Measurements from ENCODE around the gene SPCS1. TPM values are rescaled to one million over a fixed set of nuclear protein-coding genes. Genes with fewer than 3 reads are reported as not detected.

The SPCS1 gene
- total RNA-seq, 1 experiment from 2014 or later = 184 TPM

GRCh38 chr3:52679199-52679538 is 26.7 kb upstream of the SPCS1 start:
- no peak overlapping the region for H3K4me2 ChIP-seq (ENCODE audit: low read depth, low read length, poor library complexity, severe bottlenecking)
- no peak overlapping the region for H3K9ac ChIP-seq (ENCODE audit: low read length)
- peaks cover 34% of the 10 kb centered on the region; the same call in 1 of the 2 replicates for H3K36me3 ChIP-seq (ENCODE audit: insufficient read depth, low read length)
- no peak overlapping the region for H3K27ac ChIP-seq (ENCODE audit: low read length)
- H3K27me3 ChIP-seq (ENCODE audit: low read length) = no peaks in the 10 kb centered on the region
- no peak overlapping the region for H3K4me3 ChIP-seq (ENCODE audit: low read length)
- H3K9me3 ChIP-seq (ENCODE audit: low read length) = no peaks in the 10 kb centered on the region
- no peak for DNase-seq
- H2AFZ ChIP-seq (ENCODE audit: low read length) = no peak overlapping the region
- H3K4me1 ChIP-seq (ENCODE audit: low read length) = peaks cover 16% of the 10 kb centered on the region
- H3K79me2 ChIP-seq (ENCODE audit: low read length) = peaks cover 74% of the 10 kb centered on the region
- H4K20me1 ChIP-seq (ENCODE audit: insufficient read depth, low read depth, low read length) = no peaks in the 10 kb centered on the region
- no peaks in the 10 kb centered on the region for H3K9me2 ChIP-seq (replicated peaks; ENCODE audit: insufficient read depth, low read length)

DNA sequence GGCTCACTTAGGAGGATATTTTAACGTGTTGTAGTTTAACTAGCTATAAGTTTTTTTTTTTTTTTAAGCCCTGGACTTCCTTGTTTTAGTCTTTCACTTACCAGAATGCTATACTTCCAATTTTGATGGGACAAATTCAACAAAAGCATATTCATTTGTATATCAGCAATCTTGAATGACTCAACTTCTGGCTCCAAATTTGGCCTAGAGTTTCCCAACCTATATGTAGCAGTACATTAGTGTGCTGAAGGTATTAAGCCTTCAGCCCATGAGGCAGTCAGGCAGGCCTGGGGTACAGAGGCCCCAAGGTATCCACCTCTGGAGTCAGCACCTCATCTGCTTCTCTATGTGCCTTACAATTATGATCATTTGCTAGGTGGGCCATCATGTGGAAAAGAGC is 26.1 kb upstream of the SPCS1 start:
- no peak overlapping the region for H3K9ac ChIP-seq (ENCODE audit: low read length)
- H3K79me2 ChIP-seq (ENCODE audit: low read length) = peaks cover 79% of the 10 kb centered on the region
- no peaks in the 10 kb centered on the region for H3K27me3 ChIP-seq (ENCODE audit: low read length)
- no peaks in the 10 kb centered on the region for H4K20me1 ChIP-seq (ENCODE audit: insufficient read depth, low read depth, low read length)
- no peak overlapping the region for H2AFZ ChIP-seq (ENCODE audit: low read length)
- no peak overlapping the region for H3K27ac ChIP-seq (ENCODE audit: low read length)
- H3K4me2 ChIP-seq (ENCODE audit: low read depth, low read length, poor library complexity, severe bottlenecking) = no peak overlapping the region
- H3K4me3 ChIP-seq (ENCODE audit: low read length) = no peak overlapping the region
- no peaks in the 10 kb centered on the region for H3K9me2 ChIP-seq (replicated peaks; ENCODE audit: insufficient read depth, low read length)
- H3K36me3 ChIP-seq (ENCODE audit: insufficient read depth, low read length) = peaks cover 33% of the 10 kb centered on the region; the same call in 1 of the 2 replicates
- no peak for DNase-seq
- no peaks in the 10 kb centered on the region for H3K9me3 ChIP-seq (ENCODE audit: low read length)
- peaks cover 22% of the 10 kb centered on the region for H3K4me1 ChIP-seq (ENCODE audit: low read length)

DNA sequence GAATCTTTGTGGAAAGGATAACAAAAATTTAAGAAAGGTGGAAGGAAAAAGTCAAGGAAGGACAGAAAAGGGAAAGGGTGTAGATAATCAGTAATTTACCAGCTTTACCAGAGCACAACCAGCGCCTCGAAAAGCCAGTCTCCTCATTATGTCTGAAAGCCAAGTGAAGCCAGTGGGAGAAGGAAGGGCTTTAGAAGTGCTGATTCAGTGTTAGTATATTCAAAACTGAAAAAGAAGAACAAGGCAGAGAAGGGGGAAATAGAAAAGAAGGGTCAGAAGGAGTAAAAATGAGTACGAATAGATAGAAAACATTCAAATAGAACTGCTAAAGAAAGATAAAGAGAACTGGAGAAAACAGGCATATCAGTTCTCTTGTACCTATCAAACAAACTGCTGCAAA is 24.3 kb upstream of the SPCS1 start:
- no peaks in the 10 kb centered on the region for H3K9me3 ChIP-seq (ENCODE audit: low read length)
- peaks cover 84% of the 10 kb centered on the region for H3K79me2 ChIP-seq (ENCODE audit: low read length)
- H4K20me1 ChIP-seq (ENCODE audit: insufficient read depth, low read depth, low read length) = no peaks in the 10 kb centered on the region
- H3K9me2 ChIP-seq (replicated peaks; ENCODE audit: insufficient read depth, low read length) = no peaks in the 10 kb centered on the region
- H3K36me3 ChIP-seq (ENCODE audit: insufficient read depth, low read length) = peaks cover 31% of the 10 kb centered on the region
- no peak overlapping the region for H3K4me2 ChIP-seq (ENCODE audit: low read depth, low read length, poor library complexity, severe bottlenecking)
- no peak overlapping the region for H2AFZ ChIP-seq (ENCODE audit: low read length)
- DNase-seq = no peak
- H3K4me1 ChIP-seq (ENCODE audit: low read length) = peaks cover 23% of the 10 kb centered on the region
- no peak overlapping the region for H3K9ac ChIP-seq (ENCODE audit: low read length)
- no peak overlapping the region for H3K27ac ChIP-seq (ENCODE audit: low read length)
- H3K4me3 ChIP-seq (ENCODE audit: low read length) = no peak overlapping the region
- no peaks in the 10 kb centered on the region for H3K27me3 ChIP-seq (ENCODE audit: low read length)

GRCh38 chr3:52682016-52682415 is 23.9 kb upstream of the SPCS1 start:
- Histone ChIP-seq H3K4me3 (ENCODE audit: low read length) (no peak overlapping the region), H3K36me3 (ENCODE audit: insufficient read depth, low read length) (peaks cover 35% of the 10 kb centered on the region), H3K79me2 (ENCODE audit: low read length) (peaks cover 85% of the 10 kb centered on the region), H3K27ac (ENCODE audit: low read length) (no peak overlapping the region), H3K9ac (ENCODE audit: low read length) (no peak overlapping the region), H3K27me3 (ENCODE audit: low read length) (no peaks in the 10 kb centered on the region), H3K9me3 (ENCODE audit: low read length) (no peaks in the 10 kb centered on the region), H2AFZ (ENCODE audit: low read length) (no peak overlapping the region), H3K4me1 (ENCODE audit: low read length) (peaks cover 26% of the 10 kb centered on the region), H3K9me2 (replicated peaks; ENCODE audit: insufficient read depth, low read length) (no peaks in the 10 kb centered on the region), H4K20me1 (ENCODE audit: insufficient read depth, low read depth, low read length) (no peaks in the 10 kb centered on the region), H3K4me2 (ENCODE audit: low read depth, low read length, poor library complexity, severe bottlenecking) (no peak overlapping the region)
- no peak for DNase-seq

DNA sequence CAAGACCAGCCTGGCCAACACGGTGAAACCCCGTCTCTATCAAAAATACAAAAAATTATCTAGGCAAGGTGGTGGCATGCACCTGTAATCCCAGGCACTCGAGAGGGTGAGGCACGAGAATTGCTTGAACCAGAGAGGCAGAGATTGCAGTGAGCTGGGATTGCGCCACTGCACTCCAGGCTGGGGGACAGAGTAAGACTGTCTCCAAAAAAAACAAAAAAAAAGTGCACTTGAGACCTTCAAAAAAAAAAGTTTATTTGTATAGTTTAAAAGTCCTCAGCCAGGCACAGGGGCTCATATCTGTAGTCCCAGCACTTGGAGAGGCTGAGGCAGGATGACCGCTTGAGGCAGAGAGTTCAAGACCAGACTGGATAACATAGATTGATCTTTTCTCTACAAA is 22.3 kb upstream of the SPCS1 start:
- H3K4me1 ChIP-seq (ENCODE audit: low read length) = peaks cover 42% of the 10 kb centered on the region
- DNase-seq = no peak
- H3K36me3 ChIP-seq (ENCODE audit: insufficient read depth, low read length) = peaks cover 41% of the 10 kb centered on the region
- no peaks in the 10 kb centered on the region for H4K20me1 ChIP-seq (ENCODE audit: insufficient read depth, low read depth, low read length)
- 0 out of 2 replicates have a peak overlapping the region, but pooled peaks have one; percentile 84 for H3K9ac ChIP-seq (ENCODE audit: low read length)
- no peaks in the 10 kb centered on the region for H3K9me3 ChIP-seq (ENCODE audit: low read length)
- H3K27ac ChIP-seq (ENCODE audit: low read length) = no peak overlapping the region
- H3K4me2 ChIP-seq (ENCODE audit: low read depth, low read length, poor library complexity, severe bottlenecking) = peak overlapping the region; percentile 91
- H3K79me2 ChIP-seq (ENCODE audit: low read length) = peaks cover 94% of the 10 kb centered on the region
- no peak overlapping the region for H2AFZ ChIP-seq (ENCODE audit: low read length)
- no peaks in the 10 kb centered on the region for H3K27me3 ChIP-seq (ENCODE audit: low read length)
- H3K9me2 ChIP-seq (replicated peaks; ENCODE audit: insufficient read depth, low read length) = no peaks in the 10 kb centered on the region
- H3K4me3 ChIP-seq (ENCODE audit: low read length) = no peak overlapping the region

DNA sequence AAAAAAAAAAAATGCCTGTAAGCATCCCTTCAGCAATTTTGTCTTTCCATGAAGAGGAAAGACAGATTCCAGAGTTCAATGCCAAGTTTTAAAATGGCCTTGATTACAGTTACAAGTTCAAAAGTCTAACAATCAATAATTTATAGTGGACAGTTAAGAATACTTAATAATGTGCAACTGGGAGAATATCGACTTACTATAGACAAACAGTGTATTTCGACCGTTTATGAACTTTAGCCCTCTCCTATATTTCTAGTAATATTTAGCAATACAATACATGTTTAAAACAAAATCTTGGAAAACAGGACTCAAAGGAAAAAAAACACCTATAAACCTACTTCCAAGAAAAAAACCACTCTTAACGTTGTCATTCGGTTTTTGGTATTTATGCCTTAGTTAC is 21.7 kb upstream of the SPCS1 start:
- no peak for DNase-seq
- Histone ChIP-seq H3K9me3 (ENCODE audit: low read length) (no peaks in the 10 kb centered on the region), H4K20me1 (ENCODE audit: insufficient read depth, low read depth, low read length) (no peaks in the 10 kb centered on the region), H3K4me2 (ENCODE audit: low read depth, low read length, poor library complexity, severe bottlenecking) (peak overlapping the region; percentile 91), H3K9ac (ENCODE audit: low read length) (peak overlapping the region; percentile 84), H3K79me2 (ENCODE audit: low read length) (peaks cover 96% of the 10 kb centered on the region), H3K27me3 (ENCODE audit: low read length) (no peaks in the 10 kb centered on the region), H3K4me1 (ENCODE audit: low read length) (peaks cover 44% of the 10 kb centered on the region), H2AFZ (ENCODE audit: low read length) (no peak overlapping the region), H3K9me2 (replicated peaks; ENCODE audit: insufficient read depth, low read length) (no peaks in the 10 kb centered on the region), H3K36me3 (ENCODE audit: insufficient read depth, low read length) (peaks cover 41% of the 10 kb centered on the region), H3K4me3 (ENCODE audit: low read length) (peak overlapping the region; percentile 88), H3K27ac (ENCODE audit: low read length) (no peak overlapping the region)

DNA sequence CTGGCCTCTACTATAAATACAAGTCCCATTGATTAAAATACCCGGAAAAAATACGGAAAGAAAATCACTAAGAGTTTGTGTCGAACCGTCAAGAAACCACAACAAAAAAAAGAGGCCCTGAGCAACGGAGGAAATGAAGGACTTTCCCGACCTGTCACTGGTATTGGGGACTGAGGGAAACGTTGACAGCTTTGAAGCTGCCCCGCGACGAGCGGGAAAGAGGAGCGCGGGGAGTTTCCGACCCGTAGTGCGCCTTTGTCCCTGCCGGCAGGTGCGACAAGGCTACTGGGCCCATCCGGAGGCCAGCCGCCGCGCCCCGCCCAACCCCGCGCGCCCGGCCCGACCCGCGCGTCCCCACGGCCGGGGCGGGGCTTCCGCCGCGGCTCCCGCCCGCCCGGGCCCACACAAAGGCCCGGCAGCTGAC is 20.6 kb upstream of the SPCS1 start:
- Histone ChIP-seq H2AFZ (ENCODE audit: low read length) (no peak overlapping the region), H3K36me3 (ENCODE audit: insufficient read depth, low read length) (peaks cover 43% of the 10 kb centered on the region), H3K27me3 (ENCODE audit: low read length) (no peaks in the 10 kb centered on the region)

DNA sequence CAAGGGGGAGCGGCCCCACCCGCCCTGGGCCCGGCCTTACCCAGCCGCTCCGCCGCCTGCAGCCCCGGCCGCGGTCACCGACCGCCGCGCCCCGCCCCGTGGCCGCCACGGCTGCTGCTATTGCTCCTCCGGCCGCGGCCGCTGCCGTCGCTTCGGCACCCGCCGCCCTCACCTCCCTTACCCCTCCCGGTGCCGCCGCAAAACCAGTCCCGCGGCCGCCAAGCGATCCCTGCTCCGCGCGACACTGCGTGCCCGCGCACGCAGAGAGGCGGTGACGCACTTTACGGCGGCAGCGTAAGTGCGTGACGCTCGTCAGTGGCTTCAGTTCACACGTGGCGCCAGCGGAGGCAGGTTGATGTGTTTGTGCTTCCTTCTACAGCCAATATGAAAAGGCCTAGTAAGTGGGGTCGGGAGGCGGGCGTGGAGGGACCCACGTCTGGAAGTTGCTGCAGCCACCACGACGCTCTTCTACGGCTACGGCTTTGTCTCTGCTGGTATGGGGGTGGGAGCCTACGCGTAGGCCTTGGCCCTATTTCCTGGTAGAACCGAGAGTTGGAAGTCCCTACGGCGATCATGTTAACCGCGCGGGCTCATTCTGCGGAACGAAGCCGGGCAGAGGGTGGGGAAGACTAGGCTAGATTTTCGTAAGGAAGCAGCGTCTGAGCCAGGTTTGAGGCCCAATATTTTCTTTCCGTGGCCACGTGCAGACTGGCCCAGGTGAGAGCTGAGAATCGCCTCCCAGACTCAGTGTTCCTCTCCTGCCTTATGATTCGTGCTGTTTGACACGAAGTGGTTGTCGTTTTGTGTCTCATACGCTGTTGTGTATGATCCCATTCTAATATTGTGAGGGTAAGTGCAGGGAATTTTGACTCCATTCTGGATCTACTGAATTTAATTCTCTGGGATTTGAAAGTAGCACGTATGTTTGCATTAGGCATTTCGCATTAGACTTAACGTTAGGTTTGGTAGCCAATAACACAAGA is 19.9 kb upstream of the SPCS1 start, which contains the start of the genes GNL3 and PBRM1:
Gene GNL3 (plus strand): TSS at position 324 of the 983 bp plus-strand sequence. CDS start 61 bp downstream, at position 385.
Gene PBRM1 (minus strand): TSS at position 205 of the 983 bp plus-strand sequence.
- H3K4me3 ChIP-seq (ENCODE audit: low read length) = peak within 1 kb of the TSS; percentile 88
- H3K79me2 ChIP-seq (ENCODE audit: low read length) = peaks cover 88% of the 10 kb centered on the region
- H3K4me2 ChIP-seq (ENCODE audit: low read depth, low read length, poor library complexity, severe bottlenecking) = peak within 1 kb of the TSS; percentile 91
- H2AFZ ChIP-seq (ENCODE audit: low read length) = no peak within 1 kb of the TSS
- peaks cover 48% of the 10 kb centered on the region for H3K36me3 ChIP-seq (ENCODE audit: insufficient read depth, low read length)
- peak within 1 kb of the TSS; percentile 79 for H3K27ac ChIP-seq (ENCODE audit: low read length)
- no peaks in the 10 kb centered on the region for H4K20me1 ChIP-seq (ENCODE audit: insufficient read depth, low read depth, low read length)
- peak; percentile 97 for DNase-seq
- H3K9ac ChIP-seq (ENCODE audit: low read length) = peak within 1 kb of the TSS; percentile 84
- H3K9me3 ChIP-seq (ENCODE audit: low read length) = no peaks in the 10 kb centered on the region
- peaks cover 44% of the 10 kb centered on the region for H3K4me1 ChIP-seq (ENCODE audit: low read length)
- no peaks in the 10 kb centered on the region for H3K9me2 ChIP-seq (replicated peaks; ENCODE audit: insufficient read depth, low read length)
- H3K27me3 ChIP-seq (ENCODE audit: low read length) = no peaks in the 10 kb centered on the region

More for the DNA sequence above, 20.6 kb upstream of the SPCS1 start:
- H3K4me3 ChIP-seq (ENCODE audit: low read length) = peak overlapping the region; percentile 88
- H4K20me1 ChIP-seq (ENCODE audit: insufficient read depth, low read depth, low read length) = no peaks in the 10 kb centered on the region
- peak overlapping the region; percentile 91 for H3K4me2 ChIP-seq (ENCODE audit: low read depth, low read length, poor library complexity, severe bottlenecking)
- H3K9me3 ChIP-seq (ENCODE audit: low read length) = no peaks in the 10 kb centered on the region
- peak overlapping the region; percentile 84 for H3K9ac ChIP-seq (ENCODE audit: low read length)
- H3K4me1 ChIP-seq (ENCODE audit: low read length) = peaks cover 44% of the 10 kb centered on the region
- peak; percentile 92 for DNase-seq
- peaks cover 89% of the 10 kb centered on the region for H3K79me2 ChIP-seq (ENCODE audit: low read length)
- H3K9me2 ChIP-seq (replicated peaks; ENCODE audit: insufficient read depth, low read length) = no peaks in the 10 kb centered on the region
- peak overlapping the region; percentile 79 for H3K27ac ChIP-seq (ENCODE audit: low read length)

Data from Karpas-422 (cell line).